COR-L47 (cell line): Measurements from ENCODE around the gene TMEFF1.

Experiments used
- DNase-seq: peaks from one replicate; lab custom pipeline; 2025; lab: John Stamatoyannopoulos, UW

The TMEFF1 gene

GRCh38 chr9:100447041-100447440 lies 25.9 kb upstream of the TMEFF1 start:
- no peak for DNase-seq

GRCh38 chr9:100448266-100448665 lies 24.7 kb upstream of the TMEFF1 start:
- DNase-seq: no peak

GRCh38 chr9:100449420-100449819 lies 23.5 kb upstream of the TMEFF1 start:
- no peak for DNase-seq

- no peak for DNase-seq
Observed at GRCh38 chr9:100452894-100453293, 20.1 kb upstream of the TMEFF1 start.

GRCh38 chr9:100455470-100455869 lies 17.5 kb upstream of the TMEFF1 start:
- DNase-seq: no peak

- no peak for DNase-seq
Observed at GRCh38 chr9:100457517-100457916, 15.4 kb upstream of the TMEFF1 start.

- DNase-seq: no peak
Observed at GRCh38 chr9:100459963-100460362, 13.0 kb upstream of the TMEFF1 start.

- no peak for DNase-seq
Observed at GRCh38 chr9:100465274-100465673, 7.7 kb upstream of the TMEFF1 start.

- DNase-seq: no peak
Observed at GRCh38 chr9:100465761-100466160, 7.2 kb upstream of the TMEFF1 start.

GRCh38 chr9:100466171-100466828 lies 6.6 kb upstream of the TMEFF1 start:
- no peak for DNase-seq

GRCh38 chr9:100466829-100467221 lies 6.1 kb upstream of the TMEFF1 start:
- DNase-seq: no peak

GRCh38 chr9:100468041-100468440 lies 4.9 kb upstream of the TMEFF1 start:
- DNase-seq: no peak

- no peak for DNase-seq
Observed at GRCh38 chr9:100472268-100472667, 681 bp upstream of the TMEFF1 start.

- peak; percentile 64 for DNase-seq
Observed at GRCh38 chr9:100473276-100474081, 530 bp downstream of the TMEFF1 start.

GRCh38 chr9:100474082-100474923 lies 1.4 kb downstream of the TMEFF1 start:
- no peak for DNase-seq

- DNase-seq: no peak
Observed at GRCh38 chr9:100474924-100475276, 2.0 kb downstream of the TMEFF1 start.

- no peak for DNase-seq
Observed at GRCh38 chr9:100477241-100477640, 4.3 kb downstream of the TMEFF1 start.

GRCh38 chr9:100478192-100478591 lies 5.2 kb downstream of the TMEFF1 start:
- DNase-seq: no peak

- DNase-seq: no peak
Observed at GRCh38 chr9:100479820-100480219, 6.9 kb downstream of the TMEFF1 start.

GRCh38 chr9:100485196-100485595 lies 12.2 kb downstream of the TMEFF1 start:
- DNase-seq: no peak

- no peak for DNase-seq
Observed at GRCh38 chr9:100486479-100487176, 13.7 kb downstream of the TMEFF1 start.

GRCh38 chr9:100488177-100488576 lies 15.2 kb downstream of the TMEFF1 start:
- DNase-seq: no peak
